Gastrocnemius medialis (tissue), 4 donors: Measurements from ENCODE around the gene AGRN.
A peak's percentile ranks its signal among the peaks of the same experiment; 100 is the strongest.

ENCODE experiments used
- POLR2A ChIP-seq, 2 donors: fragments of 450-650 bp; IDR thresholded peaks; one replicate each; pipeline ENCODE4 v1.6.1; 2017; ENCODE audit warnings: antibody characterized with exemption in 2 of 2, mild to moderate bottlenecking in 2 of 2, moderate library complexity in 2 of 2
- TF ChIP-seq, protein P1 (sequence below), 5 experiments: fragments of 450-650 bp in 3 of 5; fragments of 200-600 bp in 2 of 5; sonication (generic) in 2 of 5; IDR thresholded peaks in 4 of 5; conservative IDR thresholded peaks in 1 of 5; 1 replicate in 4 of 5; 2 replicates in 1 of 5; pipeline ENCODE4 v1.5.1; 2016 to 2019; ENCODE audit warnings: antibody characterized with exemption in 5 of 5, mild to moderate bottlenecking in 3 of 5, moderate library complexity in 3 of 5

DNA sequence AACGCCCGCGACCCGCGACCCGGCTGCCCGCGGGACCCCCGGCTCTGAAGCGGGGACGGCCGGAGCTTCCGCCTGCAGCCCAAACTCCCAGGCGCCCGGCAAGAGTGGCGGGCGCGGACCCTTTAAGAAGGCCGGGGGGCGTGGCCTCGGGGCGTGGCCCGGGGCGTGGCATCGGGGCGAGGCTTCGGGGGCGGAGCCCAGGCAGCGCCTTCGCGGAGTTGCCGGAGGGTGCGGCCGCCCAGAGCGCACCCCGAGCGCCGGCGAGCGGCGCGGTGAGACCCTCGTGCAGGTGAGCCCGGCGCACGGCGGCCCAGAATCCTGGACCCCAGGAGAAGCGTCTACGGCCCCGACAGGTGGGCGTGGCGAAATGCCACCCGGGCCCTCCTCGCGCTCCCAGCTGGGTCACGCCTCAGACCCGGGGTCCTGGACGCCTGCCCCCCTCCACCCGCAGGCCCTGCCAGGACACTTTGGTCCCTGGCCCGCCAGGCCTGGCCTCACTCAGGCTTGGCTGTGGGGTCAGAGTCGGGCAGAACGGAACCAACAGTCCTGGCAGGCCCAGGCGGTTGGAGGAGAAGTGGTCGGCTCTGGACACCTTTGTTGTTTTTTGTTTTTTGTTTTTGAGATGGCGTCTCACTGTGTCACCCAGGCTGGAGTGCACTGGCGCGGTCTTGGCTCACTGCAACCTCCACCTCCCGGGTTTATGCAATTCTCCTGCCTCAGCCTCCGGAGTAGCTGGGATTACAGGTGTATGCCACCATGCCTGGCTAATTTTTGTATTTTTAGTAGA lies 39.8 kb downstream of the AGRN start:
- TF ChIP-seq, protein P1, sequence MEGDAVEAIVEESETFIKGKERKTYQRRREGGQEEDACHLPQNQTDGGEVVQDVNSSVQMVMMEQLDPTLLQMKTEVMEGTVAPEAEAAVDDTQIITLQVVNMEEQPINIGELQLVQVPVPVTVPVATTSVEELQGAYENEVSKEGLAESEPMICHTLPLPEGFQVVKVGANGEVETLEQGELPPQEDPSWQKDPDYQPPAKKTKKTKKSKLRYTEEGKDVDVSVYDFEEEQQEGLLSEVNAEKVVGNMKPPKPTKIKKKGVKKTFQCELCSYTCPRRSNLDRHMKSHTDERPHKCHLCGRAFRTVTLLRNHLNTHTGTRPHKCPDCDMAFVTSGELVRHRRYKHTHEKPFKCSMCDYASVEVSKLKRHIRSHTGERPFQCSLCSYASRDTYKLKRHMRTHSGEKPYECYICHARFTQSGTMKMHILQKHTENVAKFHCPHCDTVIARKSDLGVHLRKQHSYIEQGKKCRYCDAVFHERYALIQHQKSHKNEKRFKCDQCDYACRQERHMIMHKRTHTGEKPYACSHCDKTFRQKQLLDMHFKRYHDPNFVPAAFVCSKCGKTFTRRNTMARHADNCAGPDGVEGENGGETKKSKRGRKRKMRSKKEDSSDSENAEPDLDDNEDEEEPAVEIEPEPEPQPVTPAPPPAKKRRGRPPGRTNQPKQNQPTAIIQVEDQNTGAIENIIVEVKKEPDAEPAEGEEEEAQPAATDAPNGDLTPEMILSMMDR (IDR thresholded peaks at IDR 0.05 in 4 of 5, conservative IDR thresholded peaks at IDR 0.05 in 1 of 5) = peak in 1 of 5 experiments; percentile 6
- peak in 1 of 2 donors; percentile 13 for TF ChIP-seq POLR2A (IDR thresholded peaks at IDR 0.05)
